Measurements from ENCODE around the gene BMPER. TPM values are rescaled to one million over a fixed set of nuclear protein-coding genes. Genes with fewer than 3 reads are reported as not detected.

Gene BMPER
- total and polyA plus RNA-seq, 12 donors, result 0.29 to 1.9 (median 0.85) TPM; not detected in 2

GRCh38 chr7:34043461-34044305 lies 138.3 kb downstream of the BMPER start:
- H3K9me3 ChIP-seq (replicated peaks in 1 of 3), result no peaks in the 10 kb centered on the region
- H3K36me3 ChIP-seq (replicated peaks in 1 of 2), result no peaks in the 10 kb centered on the region
- H3K4me1 ChIP-seq (replicated peaks in 1 of 2), result no peaks in the 10 kb centered on the region
- no peak for DNase-seq
- no peak overlapping the region for H3K27ac ChIP-seq
- TF ChIP-seq CTCF (IDR thresholded peaks at IDR 0.05), result no peak
- WGBS, 4 donors, result 73 to 82% (median 78%) methylated on average over 4 of the region's 4 CpGs
- intact Hi-C loops (cut with DNase I), result no loop called here
- H3K27me3 ChIP-seq, result no peaks in the 10 kb centered on the region
- no peak overlapping the region for H3K4me3 ChIP-seq

- H3K27me3 ChIP-seq, result no peaks in the 10 kb centered on the region
- H3K27ac ChIP-seq, result no peak overlapping the region
- no peak overlapping the region for H3K4me3 ChIP-seq
- 59 to 84% (median 71%) methylated on average over 2 of the region's 2 CpGs for whole genome bisulfite sequencing, 4 donors
- no peaks in the 10 kb centered on the region for H3K9me3 ChIP-seq (replicated peaks in 1 of 3)
- DNase-seq, result no peak
- no peak for TF ChIP-seq POLR2A (IDR thresholded peaks at IDR 0.05)
- no peak for TF ChIP-seq CTCF (IDR thresholded peaks at IDR 0.05)
- no peaks in the 10 kb centered on the region for H3K4me1 ChIP-seq (replicated peaks in 1 of 2)
- no peaks in the 10 kb centered on the region for H3K36me3 ChIP-seq (replicated peaks in 1 of 2)
- intact Hi-C loops (cut with DNase I), result no loop called here
Observed at GRCh38 chr7:34044306-34044643, 138.9 kb downstream of the BMPER start.

- TF ChIP-seq CTCF (IDR thresholded peaks at IDR 0.05), result no peak
- TF ChIP-seq POLR2A (IDR thresholded peaks at IDR 0.05), result no peak
- no peaks in the 10 kb centered on the region for H3K9me3 ChIP-seq (replicated peaks in 1 of 3)
- 84 to 92% (median 87%) methylated on average over 7 of the region's 7 CpGs for WGBS, 4 donors
- no peaks in the 10 kb centered on the region for H3K4me1 ChIP-seq (replicated peaks in 1 of 2)
- intact Hi-C loops (cut with DNase I), result no loop called here
- no peaks in the 10 kb centered on the region for H3K36me3 ChIP-seq (replicated peaks in 1 of 2)
- no peak for DNase-seq
- no peak overlapping the region for H3K27ac ChIP-seq
- H3K4me3 ChIP-seq, result no peak overlapping the region
- H3K27me3 ChIP-seq, result no peaks in the 10 kb centered on the region
Observed at GRCh38 chr7:34044734-34045353, 139.5 kb downstream of the BMPER start.

- no peaks in the 10 kb centered on the region for H3K27me3 ChIP-seq
- WGBS, 4 donors, result 59 to 87% (median 80%) methylated on average over 1 of the region's 1 CpG
- H3K4me1 ChIP-seq (replicated peaks in 1 of 2), result no peaks in the 10 kb centered on the region
- no peak for DNase-seq
- no peaks in the 10 kb centered on the region for H3K36me3 ChIP-seq (replicated peaks in 1 of 2)
- no peak overlapping the region for H3K4me3 ChIP-seq
- no peaks in the 10 kb centered on the region for H3K9me3 ChIP-seq (replicated peaks in 1 of 3)
- intact Hi-C loops (cut with DNase I), result no loop called here
- TF ChIP-seq CTCF (IDR thresholded peaks at IDR 0.05), result no peak
- TF ChIP-seq POLR2A (IDR thresholded peaks at IDR 0.05), result no peak
- H3K27ac ChIP-seq, result no peak overlapping the region
Observed at GRCh38 chr7:34048445-34048844, 143.1 kb downstream of the BMPER start.

Data from adrenal gland (tissue), 12 donors.